Right atrium auricular region (tissue), 2 donors: ENCODE measurements around the gene MISP3. TPM values are rescaled to one million over a fixed set of nuclear protein-coding genes. Genes with fewer than 3 reads are reported as not detected.

Experiments
- DNase-seq: peaks from one replicate; pipeline ENCODE4 v3.0.0-alpha.2; 2019; ENCODE audit warnings: low spot score
- H3K27ac ChIP-seq, 2 donors: fragments of 200-600 bp; sonication (generic); 1 replicate in 1 of 2; 2 replicates in 1 of 2; pipeline ENCODE4 v1.5.1; 2016 to 2019
- H3K27me3 ChIP-seq, 2 donors: fragments of 200-600 bp; sonication (generic); one replicate each; pipeline versions ENCODE4 v1.5.1 to v1.6.0; 2017 to 2019
- H3K36me3 ChIP-seq: fragments of 200-600 bp; sonication (generic); one replicate; pipeline ENCODE4 v1.5.1; 2016
- H3K4me1 ChIP-seq, 2 donors: fragments of 200-600 bp; sonication (generic); one replicate each; pipeline versions ENCODE4 v1.5.1 to v1.6.0; 2017 to 2019
- H3K4me3 ChIP-seq, 2 donors: fragments of 200-600 bp; sonication (generic); 1 replicate in 1 of 2; 2 replicates in 1 of 2; pipeline ENCODE4 v1.5.1; 2017 to 2019; ENCODE audit warnings: mild to moderate bottlenecking in 1 of 2, moderate library complexity in 1 of 2
- H3K9me3 ChIP-seq, 2 donors: fragments of 200-600 bp; sonication (generic); one replicate each; pipeline ENCODE4 v1.5.1; 2019
- CTCF ChIP-seq, 2 donors: fragments of 200-600 bp; sonication (generic); IDR thresholded peaks; one replicate each; pipeline ENCODE4 v1.5.1; 2019; ENCODE audit warnings: antibody characterized with exemption in 2 of 2
- total RNA-seq, 2 donors: library from RNA; depleted of rRNA; stranded (reverse); fragments of >200 nt; gene quantifications; one replicate each; pipeline ENCODE4 v1.1.0, GENCODE V29; 2016

The MISP3 gene
- total RNA-seq, 2 donors from 2014 or later, result 8.7 to 12.1 TPM

GRCh38 chr19:14070268-14071050 is 2.1 kb upstream of the MISP3 start:
- no peaks in the 10 kb centered on the region for H3K9me3 ChIP-seq
- no peak overlapping the region for H3K4me3 ChIP-seq
- no peaks in the 10 kb centered on the region for H3K36me3 ChIP-seq
- H3K27ac ChIP-seq, result no peak overlapping the region
- peak; percentile 61 for DNase-seq
- H3K27me3 ChIP-seq, result no peaks in the 10 kb centered on the region
- H3K4me1 ChIP-seq, result peaks cover 0 to 34% of the 10 kb centered on the region in 2 donors
- no peak for TF ChIP-seq CTCF (IDR thresholded peaks at IDR 0.05)

GRCh38 chr19:14073261-14073924 is 807 bp downstream of the MISP3 start:
- Histone ChIP-seq H3K9me3 (no peaks in the 10 kb centered on the region), H3K4me3 (peak overlapping the region; percentile 70 to 75), H3K4me1 (peaks cover 0 to 39% of the 10 kb centered on the region in 2 donors), H3K27me3 (no peaks in the 10 kb centered on the region), H3K36me3 (no peaks in the 10 kb centered on the region), H3K27ac (peak overlapping the region; percentile 94 to 95)
- DNase-seq, result peak; percentile 71
- peak; percentile 40 to 76 for TF ChIP-seq CTCF (IDR thresholded peaks at IDR 0.05)

GRCh38 chr19:14073925-14074838 is 1.6 kb downstream of the MISP3 start:
- H3K36me3 ChIP-seq, result no peaks in the 10 kb centered on the region
- H3K4me1 ChIP-seq, result peaks cover 0 to 39% of the 10 kb centered on the region in 2 donors
- no peaks in the 10 kb centered on the region for H3K27me3 ChIP-seq
- DNase-seq, result peak; percentile 63
- H3K4me3 ChIP-seq, result peak overlapping the region; percentile 70 to 75
- H3K9me3 ChIP-seq, result no peaks in the 10 kb centered on the region
- peak overlapping the region; percentile 94 to 95 for H3K27ac ChIP-seq
- no peak for TF ChIP-seq CTCF (IDR thresholded peaks at IDR 0.05)

GRCh38 chr19:14078411-14078810 is 5.8 kb downstream of the MISP3 start:
- TF ChIP-seq CTCF (IDR thresholded peaks at IDR 0.05), result no peak
- H3K9me3 ChIP-seq, result no peaks in the 10 kb centered on the region
- no peaks in the 10 kb centered on the region for H3K36me3 ChIP-seq
- peaks cover 0 to 38% of the 10 kb centered on the region in 2 donors for H3K4me1 ChIP-seq
- H3K27me3 ChIP-seq, result no peaks in the 10 kb centered on the region
- no peak overlapping the region for H3K27ac ChIP-seq
- no peak for DNase-seq
- no peak overlapping the region for H3K4me3 ChIP-seq

- Histone ChIP-seq H3K27me3 (no peaks in the 10 kb centered on the region), H3K4me1 (peaks cover 0 to 19% of the 10 kb centered on the region in 2 donors), H3K27ac (peak overlapping the region; percentile 88 to 95), H3K9me3 (no peaks in the 10 kb centered on the region), H3K36me3 (no peaks in the 10 kb centered on the region), H3K4me3 (peak overlapping the region; percentile 67 to 72)
- no peak for TF ChIP-seq CTCF (IDR thresholded peaks at IDR 0.05)
- DNase-seq, result peak; percentile 100
Observed at GRCh38 chr19:14080887-14081796, 8.6 kb downstream of the MISP3 start.
